Trophoblast cell (in vitro differentiated cells and primary cell): ENCODE data around the gene RAB3GAP2.

Source experiments
- DNase-seq, 2 donors: peaks; one replicate each; pipeline ENCODE4 v3.0.0-alpha.2; 2016
- H2AFZ ChIP-seq: 2 replicates; pipeline ENCODE4 v1.6.1; 2013; ENCODE audit warnings: low read length, moderate library complexity, mild to moderate bottlenecking; ENCODE audit not compliant: insufficient read depth, poor library complexity
- H2AK5ac ChIP-seq: 2 replicates; pipeline ENCODE4 v1.6.1; 2013; ENCODE audit warnings: mild to moderate bottlenecking, low read length
- H2BK120ac ChIP-seq: 2 replicates; pipeline ENCODE4 v1.6.1; 2013; ENCODE audit warnings: low read length, mild to moderate bottlenecking, moderate library complexity; ENCODE audit not compliant: insufficient read depth, poor library complexity
- H2BK12ac ChIP-seq: 2 replicates; pipeline ENCODE4 v1.6.1; 2013; ENCODE audit warnings: mild to moderate bottlenecking, low read length, moderate library complexity
- H2BK5ac ChIP-seq: 2 replicates; pipeline ENCODE4 v1.6.1; 2013; ENCODE audit warnings: low read length, low read depth, moderate library complexity, mild to moderate bottlenecking; ENCODE audit not compliant: poor library complexity
- H3K14ac ChIP-seq: 2 replicates; pipeline ENCODE4 v1.6.1; 2013; ENCODE audit warnings: mild to moderate bottlenecking, low read length
- H3K18ac ChIP-seq: 2 replicates; pipeline ENCODE4 v1.6.1; 2013; ENCODE audit warnings: mild to moderate bottlenecking, low read length
- H3K23ac ChIP-seq: 2 replicates; pipeline ENCODE4 v1.6.1; 2013; ENCODE audit warnings: low read length
- H3K27ac ChIP-seq: 2 replicates; pipeline ENCODE4 v1.5.1; 2013; ENCODE audit warnings: low read depth, mild to moderate bottlenecking, inconsistent platforms, low read length, moderate library complexity
- H3K27me3 ChIP-seq: 2 replicates; pipeline ENCODE4 v1.6.1; 2013; ENCODE audit warnings: inconsistent platforms, mild to moderate bottlenecking, low read length, moderate library complexity; ENCODE audit not compliant: insufficient read depth
- H3K36me3 ChIP-seq, 2 experiments: 1 replicate in 1 of 2; 2 replicates in 1 of 2; pipeline ENCODE4 v1.6.1; 2013; ENCODE audit warnings: low read length in 2 of 2, mild to moderate bottlenecking in 2 of 2, moderate library complexity in 1 of 2; ENCODE audit not compliant: insufficient read depth in 2 of 2, control insufficient read depth in 1 of 2
- H3K4ac ChIP-seq: 2 replicates; pipeline ENCODE4 v1.6.1; 2013; ENCODE audit warnings: low read depth, mild to moderate bottlenecking, low read length, moderate library complexity
- H3K4me1 ChIP-seq, 2 experiments: 1 replicate in 1 of 2; 2 replicates in 1 of 2; pipeline ENCODE4 v1.6.1; 2013; ENCODE audit warnings: low read length in 2 of 2, mild to moderate bottlenecking in 2 of 2, moderate library complexity in 1 of 2; ENCODE audit not compliant: insufficient read depth in 2 of 2, control insufficient read depth in 1 of 2
- H3K4me2 ChIP-seq: 2 replicates; pipeline ENCODE4 v1.6.1; 2013; ENCODE audit warnings: inconsistent platforms, mild to moderate bottlenecking, low read length, moderate library complexity
- H3K4me3 ChIP-seq: 2 replicates; pipeline ENCODE4 v1.5.1; 2013; ENCODE audit warnings: mild to moderate bottlenecking, low read depth, low read length, inconsistent platforms
- H3K79me1 ChIP-seq: one replicate; pipeline ENCODE4 v1.6.1; 2013; ENCODE audit warnings: low read length
- H3K79me2 ChIP-seq: 2 replicates; pipeline ENCODE4 v1.6.1; 2013; ENCODE audit warnings: low read length, mild to moderate bottlenecking; ENCODE audit not compliant: control insufficient read depth, insufficient read depth, poor library complexity
- H3K9ac ChIP-seq: 2 replicates; pipeline ENCODE4 v1.6.1; 2013; ENCODE audit warnings: mild to moderate bottlenecking, low read length
- H3K9me3 ChIP-seq: 2 replicates; pipeline ENCODE4 v1.6.1; 2013; ENCODE audit warnings: low read depth, mild to moderate bottlenecking, control low read depth, inconsistent platforms, low read length; ENCODE audit not compliant: insufficient read depth
- H4K12ac ChIP-seq: 2 replicates; pipeline ENCODE4 v1.6.1; 2013; ENCODE audit warnings: low read depth, mild to moderate bottlenecking, low read length, moderate library complexity
- H4K8ac ChIP-seq: 2 replicates; pipeline ENCODE4 v1.6.1; 2013; ENCODE audit warnings: low read depth, mild to moderate bottlenecking, low read length, moderate library complexity
- H4K91ac ChIP-seq: one replicate; pipeline ENCODE4 v1.6.1; 2013; ENCODE audit warnings: low read depth, mild to moderate bottlenecking, low read length, moderate library complexity
- WGBS: extraction: QIAGEN DNeasy Blood & Tissue Kit; methylation state at CpG from one replicate; pipeline ENCODE4 v1.1.7; 2013; ENCODE audit warnings: missing lambda C conversion rate; ENCODE audit not compliant: insufficient read length, insufficient coverage; ENCODE audit errors: extremely low coverage; 5-methylcytosine and 5-hydroxymethylcytosine counted together

RAB3GAP2 gene

GRCh38 chr1:220224033-220224432 lies 48.2 kb downstream of the RAB3GAP2 start:
- Histone ChIP-seq H2BK12ac (no peak overlapping the region), H3K79me1 (no peaks in the 10 kb centered on the region), H3K4me3 (no peak overlapping the region), H4K8ac (no peak overlapping the region), H3K27me3 (no peaks in the 10 kb centered on the region), H3K4me1 (no peaks in the 10 kb centered on the region), H3K18ac (no peak overlapping the region), H3K9me3 (no peaks in the 10 kb centered on the region), H4K12ac (no peak overlapping the region), H2AK5ac (no peak overlapping the region), H3K27ac (no peak overlapping the region), H4K91ac (no peak overlapping the region), H3K4me2 (no peak overlapping the region), H3K79me2 (no peaks in the 10 kb centered on the region), H2BK120ac (no peak overlapping the region), H2AFZ (no peak overlapping the region), H3K4ac (no peak overlapping the region), H3K36me3 (peaks cover 3 to 8% of the 10 kb centered on the region in 2 experiments), H3K14ac (no peak overlapping the region), H2BK5ac (no peak overlapping the region), H3K23ac (no peak overlapping the region), H3K9ac (no peak overlapping the region)
- WGBS, result no CpG with 5 or more reads among the region's 2 CpGs
- DNase-seq, result no peak

GRCh38 chr1:220222939-220223338 lies 49.3 kb downstream of the RAB3GAP2 start:
- H4K91ac ChIP-seq, result no peak overlapping the region
- H3K4ac ChIP-seq, result no peak overlapping the region
- no peak overlapping the region for H3K14ac ChIP-seq
- no peaks in the 10 kb centered on the region for H3K79me1 ChIP-seq
- H4K8ac ChIP-seq, result no peak overlapping the region
- no peak overlapping the region for H3K9ac ChIP-seq
- no peaks in the 10 kb centered on the region for H3K9me3 ChIP-seq
- DNase-seq, result no peak
- H2BK12ac ChIP-seq, result no peak overlapping the region
- no peaks in the 10 kb centered on the region for H3K4me1 ChIP-seq
- no peak overlapping the region for H3K18ac ChIP-seq
- no peak overlapping the region for H2AFZ ChIP-seq
- no peak overlapping the region for H3K27ac ChIP-seq
- H2AK5ac ChIP-seq, result no peak overlapping the region
- H3K36me3 ChIP-seq, result peaks cover 3 to 8% of the 10 kb centered on the region in 2 experiments
- H3K79me2 ChIP-seq, result no peaks in the 10 kb centered on the region
- no CpG with 5 or more reads among the region's 3 CpGs for WGBS
- no peak overlapping the region for H3K23ac ChIP-seq
- no peaks in the 10 kb centered on the region for H3K27me3 ChIP-seq
- H4K12ac ChIP-seq, result no peak overlapping the region
- no peak overlapping the region for H2BK5ac ChIP-seq
- H3K4me2 ChIP-seq, result no peak overlapping the region
- no peak overlapping the region for H2BK120ac ChIP-seq
- no peak overlapping the region for H3K4me3 ChIP-seq

- H3K4me3 ChIP-seq, result no peak overlapping the region
- H3K9me3 ChIP-seq, result no peaks in the 10 kb centered on the region
- no peak overlapping the region for H4K12ac ChIP-seq
- H2AFZ ChIP-seq, result no peak overlapping the region
- no CpG with 5 or more reads among the region's 3 CpGs for WGBS
- no peak overlapping the region for H2BK12ac ChIP-seq
- H4K91ac ChIP-seq, result no peak overlapping the region
- H2AK5ac ChIP-seq, result no peak overlapping the region
- no peak overlapping the region for H2BK120ac ChIP-seq
- no peak overlapping the region for H3K27ac ChIP-seq
- H3K18ac ChIP-seq, result no peak overlapping the region
- no peaks in the 10 kb centered on the region for H3K27me3 ChIP-seq
- no peak overlapping the region for H3K4me2 ChIP-seq
- H3K23ac ChIP-seq, result no peak overlapping the region
- no peak overlapping the region for H4K8ac ChIP-seq
- no peaks in the 10 kb centered on the region for H3K4me1 ChIP-seq
- H3K9ac ChIP-seq, result no peak overlapping the region
- H3K79me2 ChIP-seq, result no peaks in the 10 kb centered on the region
- no peak overlapping the region for H3K14ac ChIP-seq
- H2BK5ac ChIP-seq, result no peak overlapping the region
- H3K4ac ChIP-seq, result no peak overlapping the region
- H3K79me1 ChIP-seq, result no peaks in the 10 kb centered on the region
- H3K36me3 ChIP-seq, result peaks cover 0 to 3% of the 10 kb centered on the region in 2 experiments
- DNase-seq, result no peak
These were observed 50.6 kb downstream of the RAB3GAP2 start for GRCh38 chr1:220221670-220222069.

GRCh38 chr1:220221269-220221668 lies 51.0 kb downstream of the RAB3GAP2 start:
- Histone ChIP-seq H3K4me3 (no peak overlapping the region), H3K9me3 (no peaks in the 10 kb centered on the region), H2AK5ac (no peak overlapping the region), H2AFZ (no peak overlapping the region), H3K27ac (no peak overlapping the region), H3K18ac (no peak overlapping the region), H2BK5ac (no peak overlapping the region), H3K27me3 (no peaks in the 10 kb centered on the region), H3K36me3 (peaks cover 0 to 3% of the 10 kb centered on the region in 2 experiments), H3K4me1 (no peaks in the 10 kb centered on the region), H3K14ac (no peak overlapping the region), H3K9ac (no peak overlapping the region), H4K91ac (no peak overlapping the region), H3K79me1 (no peaks in the 10 kb centered on the region), H3K4ac (no peak overlapping the region), H3K23ac (no peak overlapping the region), H4K8ac (no peak overlapping the region), H4K12ac (no peak overlapping the region), H3K79me2 (no peaks in the 10 kb centered on the region), H2BK12ac (no peak overlapping the region), H2BK120ac (no peak overlapping the region), H3K4me2 (no peak overlapping the region)
- WGBS, result no CpG with 5 or more reads among the region's 1 CpG
- no peak for DNase-seq
